IPS-18c (cell line): Measurements from ENCODE around the gene CCNL2.
"Not testable (repeated sequence)": the region's sequence is repeated elsewhere in the genome, so short reads cannot be mapped to it uniquely, and the experiment has no call there.

ENCODE experiments used
- H3K4me3 ChIP-seq: 2 replicates; pipeline ENCODE4 v1.7.0; 2013; ENCODE audit warnings: low read depth, mild to moderate bottlenecking, low read length, moderate library complexity; ENCODE audit not compliant: insufficient read depth
- H3K9me3 ChIP-seq: one replicate; pipeline ENCODE4 v1.6.1; 2013; ENCODE audit warnings: mild to moderate bottlenecking, low read length, moderate library complexity; ENCODE audit not compliant: control insufficient read depth, insufficient read depth

CCNL2 gene

GRCh38 chr1:1391225-1391624, 7.9 kb downstream of the CCNL2 start:
- no peak overlapping the region for H3K4me3 ChIP-seq
- peaks cover 2% of the 10 kb centered on the region for H3K9me3 ChIP-seq

- no peak overlapping the region for H3K4me3 ChIP-seq
- peaks cover 2% of the 10 kb centered on the region for H3K9me3 ChIP-seq
Observed at GRCh38 chr1:1390675-1391074, 8.5 kb downstream of the CCNL2 start.

GRCh38 chr1:1388078-1388472, 11.1 kb downstream of the CCNL2 start:
- H3K4me3 ChIP-seq: no peak overlapping the region
- H3K9me3 ChIP-seq: no peaks in the 10 kb centered on the region

- Histone ChIP-seq H3K4me3 (no peak overlapping the region), H3K9me3 (no peaks in the 10 kb centered on the region)
Observed at GRCh38 chr1:1387098-1388077, 11.7 kb downstream of the CCNL2 start.

GRCh38 chr1:1385931-1386330, 13.2 kb downstream of the CCNL2 start:
- Histone ChIP-seq H3K4me3 (no peak overlapping the region), H3K9me3 (no peaks in the 10 kb centered on the region)

GRCh38 chr1:1385339-1385738, 13.8 kb downstream of the CCNL2 start:
- H3K4me3 ChIP-seq, H3K9me3 ChIP-seq: not testable (repeated sequence)

- Histone ChIP-seq H3K4me3 (no peak overlapping the region), H3K9me3 (no peaks in the 10 kb centered on the region)
Observed at GRCh38 chr1:1381294-1381693, 17.8 kb downstream of the CCNL2 start.

- H3K4me3 ChIP-seq: no peak overlapping the region
- H3K9me3 ChIP-seq: no peaks in the 10 kb centered on the region
Observed at GRCh38 chr1:1380860-1381259, 18.3 kb downstream of the CCNL2 start.

- H3K4me3 ChIP-seq: no peak overlapping the region
- H3K9me3 ChIP-seq: peaks cover 2% of the 10 kb centered on the region
Observed at GRCh38 chr1:1377540-1378205, 21.5 kb downstream of the CCNL2 start.

GRCh38 chr1:1376551-1377226, 22.4 kb downstream of the CCNL2 start:
- H3K4me3 ChIP-seq: no peak overlapping the region
- H3K9me3 ChIP-seq: peaks cover 2% of the 10 kb centered on the region

GRCh38 chr1:1374929-1375662, 24.0 kb downstream of the CCNL2 start, which contains the start of gene AURKAIP1:
Gene AURKAIP1 (minus strand): TSS chr1:1375207. CDS start chr1:1374756, 451 bp downstream.
- Histone ChIP-seq H3K9me3 (peaks cover 2% of the 10 kb centered on the region), H3K4me3 (peak within 1 kb of the TSS; percentile 88)

GRCh38 chr1:1374589-1374928, 24.6 kb downstream of the CCNL2 start:
- Histone ChIP-seq H3K4me3 (peak overlapping the region; percentile 88), H3K9me3 (peaks cover 2% of the 10 kb centered on the region)

GRCh38 chr1:1373815-1374588, 25.1 kb downstream of the CCNL2 start:
- Histone ChIP-seq H3K4me3 (peak overlapping the region; percentile 88), H3K9me3 (peaks cover 2% of the 10 kb centered on the region)

GRCh38 chr1:1373051-1373814, 25.9 kb downstream of the CCNL2 start:
- no peak overlapping the region for H3K4me3 ChIP-seq
- H3K9me3 ChIP-seq: peaks cover 2% of the 10 kb centered on the region

GRCh38 chr1:1371746-1372711, 27.1 kb downstream of the CCNL2 start:
- no peak overlapping the region for H3K4me3 ChIP-seq

More at GRCh38 chr1:1371746-1372711, 27.1 kb downstream of the CCNL2 start:
- peaks cover 2% of the 10 kb centered on the region for H3K9me3 ChIP-seq
